H9 (cell line): ENCODE results near the gene SRGAP1. TPM values are rescaled to one million over a fixed set of nuclear protein-coding genes. Genes with fewer than 3 reads are reported as not detected.

Experiments
- DNase-seq: peaks from one replicate; pipeline ENCODE4 v3.0.0-alpha.2; 2017
- H2AFZ ChIP-seq: one replicate; pipeline ENCODE4 v1.6.1; 2013; ENCODE audit warnings: mild to moderate bottlenecking, low read length, control low read depth, moderate library complexity
- H2AK5ac ChIP-seq: 2 replicates; pipeline ENCODE4 v1.6.1; 2013; ENCODE audit warnings: low read length, control low read depth, mixed read lengths; ENCODE audit not compliant: insufficient read length
- H2BK120ac ChIP-seq: one replicate; pipeline ENCODE4 v1.6.1; 2013; ENCODE audit warnings: low read depth, mild to moderate bottlenecking, low read length, control low read depth, inconsistent platforms; ENCODE audit not compliant: poor library complexity, severe bottlenecking
- H2BK12ac ChIP-seq: 2 replicates; pipeline ENCODE4 v1.6.1; 2013; ENCODE audit warnings: low read length, control low read depth, mixed read lengths, low read depth; ENCODE audit not compliant: insufficient read length
- H2BK15ac ChIP-seq: 2 replicates; pipeline ENCODE4 v1.6.1; 2013; ENCODE audit warnings: low read depth, low read length, control low read depth
- H2BK20ac ChIP-seq: one replicate; pipeline ENCODE4 v1.6.1; 2013; ENCODE audit warnings: low read depth, mild to moderate bottlenecking, low read length, control low read depth, inconsistent platforms; ENCODE audit not compliant: poor library complexity, severe bottlenecking
- H2BK5ac ChIP-seq: 2 replicates; pipeline ENCODE4 v1.6.1; 2013; ENCODE audit warnings: low read length, control low read depth, mixed read lengths; ENCODE audit not compliant: insufficient read length
- H3K14ac ChIP-seq: 2 replicates; pipeline ENCODE4 v1.6.1; 2013; ENCODE audit warnings: low read length, control low read depth; ENCODE audit not compliant: insufficient read depth
- H3K18ac ChIP-seq: 2 replicates; pipeline ENCODE4 v1.6.1; 2013; ENCODE audit warnings: low read depth, mild to moderate bottlenecking, mixed read lengths, low read length, control low read depth; ENCODE audit not compliant: insufficient read length
- H3K23ac ChIP-seq: 2 replicates; pipeline ENCODE4 v1.6.1; 2013; ENCODE audit warnings: low read length, control low read depth, mixed read lengths, low read depth; ENCODE audit not compliant: insufficient read length
- H3K23me2 ChIP-seq: 2 replicates; pipeline ENCODE4 v1.6.1; 2013; ENCODE audit warnings: low read depth, mild to moderate bottlenecking, mixed read lengths, low read length, control low read depth; ENCODE audit not compliant: insufficient read length, poor library complexity, severe bottlenecking
- H3K27ac ChIP-seq: 2 replicates; pipeline ENCODE4 v1.5.1; 2013; ENCODE audit warnings: low read length, control low read depth, mixed read lengths, low read depth; ENCODE audit not compliant: insufficient read length
- H3K27me3 ChIP-seq: 2 replicates; pipeline ENCODE4 v1.6.1; 2013; ENCODE audit warnings: low read length, control low read depth, inconsistent platforms; ENCODE audit not compliant: insufficient read depth
- H3K4ac ChIP-seq: 2 replicates; pipeline ENCODE4 v1.6.1; 2013; ENCODE audit warnings: low read depth, mild to moderate bottlenecking, control low read depth, inconsistent platforms, low read length, moderate library complexity
- H3K4me1 ChIP-seq: 2 replicates; pipeline ENCODE4 v1.6.1; 2013; ENCODE audit warnings: low read length, control low read depth, inconsistent platforms; ENCODE audit not compliant: insufficient read depth
- H3K4me2 ChIP-seq: 2 replicates; pipeline ENCODE4 v1.6.1; 2013; ENCODE audit warnings: low read length, control low read depth, mixed read lengths; ENCODE audit not compliant: insufficient read length, insufficient read depth
- H3K56ac ChIP-seq: 2 replicates; pipeline ENCODE4 v1.6.1; 2013; ENCODE audit warnings: low read depth, mild to moderate bottlenecking, mixed read lengths, low read length, control low read depth; ENCODE audit not compliant: insufficient read length
- H3K79me1 ChIP-seq: 2 replicates; pipeline ENCODE4 v1.6.1; 2013; ENCODE audit warnings: low read depth, mild to moderate bottlenecking, moderate library complexity, low read length, control low read depth, inconsistent platforms; ENCODE audit not compliant: insufficient read depth, poor library complexity, severe bottlenecking
- H3K79me2 ChIP-seq: 2 replicates; pipeline ENCODE4 v1.6.1; 2013; ENCODE audit warnings: low read length, control low read depth, inconsistent platforms; ENCODE audit not compliant: insufficient read depth
- H3K9ac ChIP-seq: 2 replicates; pipeline ENCODE4 v1.6.1; 2013; ENCODE audit warnings: low read length, control low read depth, mixed read lengths; ENCODE audit not compliant: insufficient read length; ENCODE audit errors: extremely low read depth
- H3K9me3 ChIP-seq: one replicate; pipeline ENCODE4 v1.6.1; 2013; ENCODE audit warnings: low read depth, low read length, inconsistent platforms; ENCODE audit not compliant: control insufficient read depth
- H3T11ph ChIP-seq: one replicate; pipeline ENCODE4 v1.6.1; 2013; ENCODE audit warnings: mild to moderate bottlenecking, low read length, control low read depth, inconsistent platforms
- H4K20me1 ChIP-seq: one replicate; pipeline ENCODE4 v1.6.1; 2013; ENCODE audit not compliant: control insufficient read depth, insufficient read length, insufficient read depth
- H4K5ac ChIP-seq: 2 replicates; pipeline ENCODE4 v1.6.1; 2013; ENCODE audit warnings: low read depth, mild to moderate bottlenecking, mixed read lengths, low read length, control low read depth; ENCODE audit not compliant: insufficient read length
- H4K8ac ChIP-seq: replicated peaks from 2 replicates; pipeline ENCODE4 v1.6.1; 2013; ENCODE audit warnings: low read length, control low read depth, mixed read lengths, low read depth; ENCODE audit not compliant: insufficient read length
- H4K91ac ChIP-seq: 2 replicates; pipeline ENCODE4 v1.6.1; 2013; ENCODE audit warnings: low read depth, mild to moderate bottlenecking, moderate library complexity, mixed read lengths, low read length, control low read depth; ENCODE audit not compliant: insufficient read length
- H3K27ac Mint-ChIP-seq, 3 experiments: 2 replicates in 2 of 3; 3 replicates in 1 of 3; pipeline ENCODE4 v1.8.0; 2020 to 2021; ENCODE audit warnings: mixed read lengths in 3 of 3, mild to moderate bottlenecking in 1 of 3, moderate library complexity in 1 of 3
- H3K27me3 Mint-ChIP-seq: 2 replicates; pipeline ENCODE4 v1.8.0; 2021; ENCODE audit warnings: low read depth, mild to moderate bottlenecking, moderate library complexity, mixed read lengths
- H3K36me3 Mint-ChIP-seq, 3 experiments: 2 replicates in 2 of 3; 3 replicates in 1 of 3; pipeline ENCODE4 v1.8.0; 2020 to 2021; ENCODE audit warnings: low read depth in 3 of 3, mixed read lengths in 3 of 3; ENCODE audit not compliant: insufficient read depth in 1 of 3
- H3K4me1 Mint-ChIP-seq, 2 experiments: 2 replicates each; pipeline ENCODE4 v1.8.0; 2020; ENCODE audit warnings: mixed read lengths in 2 of 2
- H3K4me3 Mint-ChIP-seq, 2 experiments: 2 replicates in 1 of 2; 3 replicates in 1 of 2; pipeline ENCODE4 v1.8.0; 2020 to 2021; ENCODE audit warnings: mild to moderate bottlenecking in 2 of 2, mixed read lengths in 2 of 2, moderate library complexity in 1 of 2
- H3K9me3 Mint-ChIP-seq, 2 experiments: 2 replicates in 1 of 2; 3 replicates in 1 of 2; pipeline ENCODE4 v1.8.0; 2020; ENCODE audit warnings: mild to moderate bottlenecking in 2 of 2, mixed read lengths in 2 of 2, moderate library complexity in 1 of 2
- WGBS: extraction: QIAGEN DNeasy Blood & Tissue Kit; methylation state at CpG from one replicate; pipeline ENCODE4 v1.1.7; 2013; ENCODE audit warnings: missing lambda C conversion rate, low lambda C conversion rate, mixed read lengths; ENCODE audit not compliant: insufficient read length; ENCODE audit errors: extremely low coverage; 5-methylcytosine and 5-hydroxymethylcytosine counted together
- total RNA-seq: library from RNA; stranded (reverse); gene quantifications from 2 replicates; pipeline ENCODE4 v1.2.1, GENCODE V29; 2021
- TF ChIP-seq, protein P1 (sequence below): fragments of 200-600 bp; sonication (generic); conservative IDR thresholded peaks from 3 replicates; pipeline ENCODE4 v1.8.0; 2021; ENCODE audit warnings: antibody characterized with exemption, mild to moderate bottlenecking

Gene SRGAP1
- total RNA-seq, 1 experiment from 2014 or later: 4.8 TPM

DNA sequence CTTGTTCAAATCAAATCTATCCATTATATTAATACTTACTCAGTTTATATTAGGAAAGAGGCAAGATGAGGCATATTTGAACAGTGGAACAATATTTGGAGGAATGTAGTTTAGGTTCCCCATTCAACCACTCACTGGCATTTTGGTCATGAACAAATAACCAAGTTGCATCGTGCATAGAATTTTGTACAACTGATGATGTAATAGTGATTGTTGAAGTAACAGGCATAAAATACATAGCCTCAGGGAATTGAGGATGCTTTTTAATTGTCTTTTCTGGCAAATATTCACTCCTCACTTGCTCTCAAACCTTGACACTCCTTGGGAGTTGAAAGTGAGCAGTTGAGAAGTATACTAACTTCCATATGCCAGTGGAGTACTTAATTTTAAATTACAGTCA is 175.2 kb downstream of the SRGAP1 start:
- Histone ChIP-seq H3K27ac (no peak overlapping the region), H2AK5ac (no peak overlapping the region), H4K5ac (no peak overlapping the region), H4K91ac (no peak overlapping the region), H3K23me2 (no peaks in the 10 kb centered on the region), H4K8ac (no peak overlapping the region), H3K4me2 (no peak overlapping the region), H3K23ac (no peak overlapping the region), H2BK5ac (no peak overlapping the region), H3T11ph (no peak overlapping the region), H3K56ac (no peak overlapping the region), H3K9me3 (no peaks in the 10 kb centered on the region), H3K4me1 (no peaks in the 10 kb centered on the region; the same call in 1 of the 2 replicates), H3K79me2 (no peaks in the 10 kb centered on the region), H2BK120ac (no peak overlapping the region), H3K9ac (no peak overlapping the region), H2BK20ac (no peak overlapping the region), H3K18ac (no peak overlapping the region), H3K4ac (no peak overlapping the region), H3K27me3 (no peaks in the 10 kb centered on the region), H2BK12ac (no peak overlapping the region), H4K20me1 (no peaks in the 10 kb centered on the region), H3K79me1 (no peaks in the 10 kb centered on the region), H2BK15ac (no peak overlapping the region), H2AFZ (no peak overlapping the region), H3K14ac (no peak overlapping the region)
- Mint-ChIP-seq H3K36me3 (no peaks in the 10 kb centered on the region), H3K27me3 (no peaks in the 10 kb centered on the region), H3K27ac (no peak overlapping the region), H3K4me3 (no peak overlapping the region), H3K9me3 (no peaks in the 10 kb centered on the region), H3K4me1 (peaks cover 15 to 16% of the 10 kb centered on the region in 2 experiments)
- WGBS: no CpG with 5 or more reads among the region's 1 CpG
- DNase-seq: no peak
- TF ChIP-seq, protein P1, sequence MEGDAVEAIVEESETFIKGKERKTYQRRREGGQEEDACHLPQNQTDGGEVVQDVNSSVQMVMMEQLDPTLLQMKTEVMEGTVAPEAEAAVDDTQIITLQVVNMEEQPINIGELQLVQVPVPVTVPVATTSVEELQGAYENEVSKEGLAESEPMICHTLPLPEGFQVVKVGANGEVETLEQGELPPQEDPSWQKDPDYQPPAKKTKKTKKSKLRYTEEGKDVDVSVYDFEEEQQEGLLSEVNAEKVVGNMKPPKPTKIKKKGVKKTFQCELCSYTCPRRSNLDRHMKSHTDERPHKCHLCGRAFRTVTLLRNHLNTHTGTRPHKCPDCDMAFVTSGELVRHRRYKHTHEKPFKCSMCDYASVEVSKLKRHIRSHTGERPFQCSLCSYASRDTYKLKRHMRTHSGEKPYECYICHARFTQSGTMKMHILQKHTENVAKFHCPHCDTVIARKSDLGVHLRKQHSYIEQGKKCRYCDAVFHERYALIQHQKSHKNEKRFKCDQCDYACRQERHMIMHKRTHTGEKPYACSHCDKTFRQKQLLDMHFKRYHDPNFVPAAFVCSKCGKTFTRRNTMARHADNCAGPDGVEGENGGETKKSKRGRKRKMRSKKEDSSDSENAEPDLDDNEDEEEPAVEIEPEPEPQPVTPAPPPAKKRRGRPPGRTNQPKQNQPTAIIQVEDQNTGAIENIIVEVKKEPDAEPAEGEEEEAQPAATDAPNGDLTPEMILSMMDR: no peak
